ENCODE measurements around the gene LYPD6. TPM values are rescaled to one million over a fixed set of nuclear protein-coding genes. Genes with fewer than 3 reads are reported as not detected.

LYPD6 gene
- total RNA-seq, 2 experiments from 2014 or later: not detected

GRCh38 chr2:149333636-149334035 lies 3.2 kb downstream of the LYPD6 start:
- TF ChIP-seq CTCF (conservative IDR thresholded peaks at IDR 0.05; ENCODE audit: low read length) (no peak), EZH2phosphoT487 (IDR thresholded peaks at IDR 0.05; ENCODE audit: borderline replicate concordance, low read depth, low read length) (no peak)
- no peaks in the 10 kb centered on the region for H3K4me1 ChIP-seq (ENCODE audit: insufficient read depth, low read length, poor library complexity, severe bottlenecking)
- H3K79me2 ChIP-seq (ENCODE audit: insufficient read depth, low read depth, low read length): no peaks in the 10 kb centered on the region
- no peaks in the 10 kb centered on the region for H3K36me3 ChIP-seq (ENCODE audit: insufficient read depth, low read length)
- ChIA-PET CTCF (ENCODE audit: unreplicated experiment) (no interaction called here), POLR2A (interaction anchor here (1.1 kb wide), 1 partner anchor 247 kb away, joined by 3 read pairs; no protein-coding TSS in a partner anchor)
- no peaks in the 10 kb centered on the region for H4K20me1 ChIP-seq (ENCODE audit: insufficient read depth, low read length)
- no TSS peak for BruUV-seq (replicated peaks)
- no peak overlapping the region for H3K27ac ChIP-seq (ENCODE audit: low read depth, low read length, poor library complexity, severe bottlenecking)
- H2AFZ ChIP-seq (ENCODE audit: low read length): no peak overlapping the region
- H3K4me2 ChIP-seq (ENCODE audit: low read length): no peak overlapping the region
- DNase-seq (ENCODE audit: low spot score): no peak
- no peaks in the 10 kb centered on the region for H3K9me3 ChIP-seq (ENCODE audit: low read length)
- H3K4me3 ChIP-seq (ENCODE audit: low read depth, low read length, poor library complexity, severe bottlenecking): no peak overlapping the region
- intact Hi-C loops (cut with micrococcal nuclease; ENCODE audit: unreplicated experiment): no loop called here
- no peaks in the 10 kb centered on the region for H3K9me2 ChIP-seq (ENCODE audit: insufficient read depth, low read length)

DNA sequence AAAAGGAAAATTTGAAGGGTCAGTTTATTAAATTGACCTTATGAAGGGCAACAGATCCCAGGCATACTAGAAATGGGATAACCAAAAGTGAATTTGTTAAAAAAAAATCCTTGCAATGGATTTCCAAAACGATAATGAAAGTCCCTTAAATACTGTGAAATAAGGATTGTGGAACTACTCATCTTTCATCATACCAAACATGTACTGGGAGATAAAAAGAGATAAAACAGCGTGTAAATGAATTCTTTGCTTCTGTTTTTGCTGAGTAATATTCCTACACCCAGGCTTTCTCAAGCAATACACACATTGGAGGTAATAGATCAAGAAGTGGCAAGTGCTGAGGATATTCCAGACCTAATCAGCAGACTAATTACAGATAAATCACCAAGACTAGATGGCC lies 3.8 kb downstream of the LYPD6 start:
- no peaks in the 10 kb centered on the region for H4K20me1 ChIP-seq (ENCODE audit: insufficient read depth, low read length)
- no peak overlapping the region for H3K27ac ChIP-seq (ENCODE audit: low read depth, low read length, poor library complexity, severe bottlenecking)
- CTCF ChIA-PET (ENCODE audit: unreplicated experiment): no interaction called here
- H3K4me1 ChIP-seq (ENCODE audit: insufficient read depth, low read length, poor library complexity, severe bottlenecking): no peaks in the 10 kb centered on the region
- no peaks in the 10 kb centered on the region for H3K36me3 ChIP-seq (ENCODE audit: insufficient read depth, low read length)
- no peak overlapping the region for H2AFZ ChIP-seq (ENCODE audit: low read length)
- POLR2A ChIA-PET: interaction anchor here (0.6 kb wide), 1 partner anchor 245 kb away, joined by 3 read pairs; no protein-coding TSS in a partner anchor
- no peaks in the 10 kb centered on the region for H3K9me3 ChIP-seq (ENCODE audit: low read length)
- H3K4me2 ChIP-seq (ENCODE audit: low read length): no peak overlapping the region
- H3K9me2 ChIP-seq (ENCODE audit: insufficient read depth, low read length): no peaks in the 10 kb centered on the region
- H3K79me2 ChIP-seq (ENCODE audit: insufficient read depth, low read depth, low read length): no peaks in the 10 kb centered on the region
- BruUV-seq (replicated peaks): no TSS peak
- TF ChIP-seq EZH2phosphoT487 (IDR thresholded peaks at IDR 0.05; ENCODE audit: borderline replicate concordance, low read depth, low read length) (no peak), CTCF (conservative IDR thresholded peaks at IDR 0.05; ENCODE audit: low read length) (no peak)
- DNase-seq (ENCODE audit: low spot score): no peak
- intact Hi-C loops (cut with micrococcal nuclease; ENCODE audit: unreplicated experiment): no loop called here
- H3K4me3 ChIP-seq (ENCODE audit: low read depth, low read length, poor library complexity, severe bottlenecking): no peak overlapping the region

- H3K4me1 ChIP-seq (ENCODE audit: insufficient read depth, low read length, poor library complexity, severe bottlenecking): no peaks in the 10 kb centered on the region
- no peaks in the 10 kb centered on the region for H4K20me1 ChIP-seq (ENCODE audit: insufficient read depth, low read length)
- H3K9me2 ChIP-seq (ENCODE audit: insufficient read depth, low read length): no peaks in the 10 kb centered on the region
- ChIA-PET CTCF (ENCODE audit: unreplicated experiment) (no interaction called here), POLR2A (no interaction called here)
- BruUV-seq (replicated peaks): no TSS peak
- no peaks in the 10 kb centered on the region for H3K36me3 ChIP-seq (ENCODE audit: insufficient read depth, low read length)
- no peak overlapping the region for H3K4me3 ChIP-seq (ENCODE audit: low read depth, low read length, poor library complexity, severe bottlenecking)
- DNase-seq (ENCODE audit: low spot score): no peak
- no peak overlapping the region for H2AFZ ChIP-seq (ENCODE audit: low read length)
- H3K27ac ChIP-seq (ENCODE audit: low read depth, low read length, poor library complexity, severe bottlenecking): no peak overlapping the region
- TF ChIP-seq CTCF (conservative IDR thresholded peaks at IDR 0.05; ENCODE audit: low read length): no peak
- no peak for TF ChIP-seq EZH2phosphoT487 (IDR thresholded peaks at IDR 0.05; ENCODE audit: borderline replicate concordance, low read depth, low read length)
- intact Hi-C loops (cut with micrococcal nuclease; ENCODE audit: unreplicated experiment): no loop called here
- H3K79me2 ChIP-seq (ENCODE audit: insufficient read depth, low read depth, low read length): no peaks in the 10 kb centered on the region
- H3K4me2 ChIP-seq (ENCODE audit: low read length): no peak overlapping the region
- H3K9me3 ChIP-seq (ENCODE audit: low read length): no peaks in the 10 kb centered on the region
Measured at GRCh38 chr2:149339324-149339723, 8.9 kb downstream of the LYPD6 start.

All from OCI-LY7 (cell line).